UCSD-AML1 (cell line): Measurements from ENCODE around the gene LBH.
A peak's percentile ranks its signal among the peaks of the same experiment; 100 is the strongest.

Source experiments
- DNase-seq: peaks from one replicate; lab custom pipeline; 2025; ENCODE audit not compliant: unreplicated experiment; lab: John Stamatoyannopoulos, UW

LBH gene

DNA sequence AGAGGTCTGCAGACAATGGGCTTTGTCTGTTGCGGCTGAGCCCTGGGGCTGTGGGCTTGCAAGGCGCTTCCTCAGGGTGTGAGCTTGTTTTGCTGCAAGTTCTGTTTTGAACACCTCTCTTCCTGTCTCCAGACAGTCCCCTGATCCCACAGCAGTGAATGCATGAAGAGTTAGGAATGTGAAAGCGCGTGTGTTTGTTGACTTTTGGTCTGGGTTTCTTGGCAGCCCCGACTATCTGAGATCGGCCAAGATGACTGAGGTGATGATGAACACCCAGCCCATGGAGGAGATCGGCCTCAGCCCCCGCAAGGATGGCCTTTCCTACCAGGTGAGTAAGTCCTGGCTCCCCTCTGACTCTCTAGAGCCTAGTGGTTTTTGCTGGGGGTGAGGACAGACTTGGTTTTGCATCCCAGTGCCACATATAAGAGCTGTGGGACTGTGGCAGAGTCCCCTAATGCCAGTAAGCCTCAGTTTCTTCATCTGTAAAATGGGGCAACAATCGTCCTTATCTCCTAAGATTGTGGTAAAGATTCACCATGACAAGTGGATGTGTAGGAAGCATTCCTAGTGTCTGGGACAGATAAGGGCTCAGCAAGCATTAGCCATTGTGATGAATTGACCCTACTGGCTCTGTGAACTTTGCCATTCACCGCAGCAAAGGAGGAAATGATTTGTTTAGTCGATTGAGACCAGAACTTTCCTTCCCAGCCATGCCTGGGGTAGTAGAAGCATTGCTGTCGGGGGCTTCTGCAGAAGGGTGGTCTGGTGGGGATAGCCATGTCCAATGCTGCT lies 3.0 kb downstream of the LBH start:
- DNase-seq = no peak

DNA sequence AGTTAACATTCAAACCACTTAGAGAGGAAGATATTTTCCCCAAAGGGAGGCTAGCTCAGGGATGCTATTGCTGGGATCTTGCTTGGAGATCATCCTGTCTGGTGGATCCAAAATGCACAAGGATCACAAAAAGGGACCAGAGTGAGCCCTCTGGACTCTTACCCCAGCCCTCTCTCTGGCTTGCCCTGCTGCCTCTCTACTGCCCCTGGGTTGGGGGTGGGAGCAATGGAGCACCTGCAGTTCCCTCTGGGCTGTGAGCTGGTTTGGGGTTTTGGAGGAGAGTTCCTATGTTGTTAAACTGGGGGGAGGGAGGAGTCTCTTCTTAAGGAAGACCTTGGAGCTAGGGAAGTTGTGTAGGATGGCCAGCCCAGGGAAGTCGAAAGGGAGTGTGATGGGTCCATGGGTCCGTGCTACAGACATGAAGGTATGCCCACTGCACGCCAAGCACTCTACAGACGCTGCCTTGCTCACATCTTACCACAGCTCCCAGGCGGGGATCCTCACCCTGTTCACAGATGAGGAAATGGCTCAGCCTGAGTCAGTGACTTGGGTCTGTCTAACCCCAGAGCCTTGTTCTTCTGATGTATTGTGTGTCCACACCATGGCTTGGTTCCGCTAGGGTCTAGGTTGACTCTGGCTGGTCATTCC lies 3.8 kb downstream of the LBH start:
- no peak for DNase-seq

DNA sequence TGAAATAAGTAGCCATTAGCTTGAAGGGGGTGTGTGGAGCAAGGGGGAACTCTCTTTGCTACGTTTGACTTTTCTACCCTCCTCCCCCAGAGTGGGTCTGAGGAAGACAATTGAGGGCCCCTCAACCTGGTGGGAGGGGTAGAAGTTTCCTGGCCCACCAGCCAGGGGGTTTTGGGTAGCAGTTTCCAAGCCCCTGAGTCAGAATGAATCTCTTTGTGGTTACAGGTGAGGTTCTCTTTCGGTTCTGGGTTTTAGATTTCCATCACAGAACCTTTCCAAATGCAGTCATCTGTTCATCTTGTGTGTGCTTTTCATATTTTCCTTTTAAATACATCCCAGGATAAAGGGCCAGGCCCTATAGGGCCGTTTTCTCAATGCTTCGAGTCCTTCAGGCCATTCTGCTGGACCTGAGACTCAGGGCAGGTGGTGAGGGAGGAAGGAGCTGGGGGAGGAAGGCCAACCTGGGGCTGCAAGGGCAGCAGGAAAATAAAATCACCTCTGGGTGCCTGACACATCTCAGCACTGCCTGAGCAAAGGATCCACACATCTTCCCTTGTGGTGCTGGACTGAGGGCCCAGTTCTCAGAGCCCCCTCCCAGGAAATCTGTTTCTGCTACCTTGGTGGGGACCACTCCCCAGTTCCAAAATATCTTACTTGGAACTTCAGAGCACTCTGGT lies 4.7 kb downstream of the LBH start:
- no peak for DNase-seq

DNA sequence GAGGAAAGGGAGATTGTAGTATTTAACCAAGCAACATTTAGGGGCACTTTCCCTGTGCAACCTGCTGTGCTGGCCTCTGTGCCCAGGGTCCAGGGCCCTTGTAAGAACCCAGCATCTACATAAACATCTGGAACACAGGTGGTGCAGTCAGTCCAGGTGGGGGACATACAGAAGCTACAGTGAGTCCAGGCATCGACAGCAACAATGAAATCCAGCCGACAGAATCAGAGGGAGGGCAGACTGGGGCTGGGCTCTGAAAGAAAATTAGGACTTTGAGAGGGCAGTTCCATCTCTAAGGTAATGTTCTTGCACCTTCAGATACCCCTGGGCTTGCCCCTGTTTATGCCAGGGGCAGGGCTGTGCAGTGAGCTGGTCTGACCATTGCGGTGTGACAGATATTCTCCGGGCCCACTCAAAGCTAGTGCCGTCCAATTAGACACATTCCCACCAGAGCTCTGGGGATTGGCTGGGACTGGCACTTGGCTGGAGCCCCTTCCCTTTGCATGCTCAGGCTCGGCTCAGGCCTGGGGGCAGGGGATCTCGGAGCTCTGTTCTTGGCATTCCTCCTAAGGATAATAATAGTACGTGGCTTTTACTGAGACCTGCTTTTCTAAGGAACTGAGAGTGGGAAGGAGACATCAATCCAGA lies 5.4 kb downstream of the LBH start:
- DNase-seq = no peak

DNA sequence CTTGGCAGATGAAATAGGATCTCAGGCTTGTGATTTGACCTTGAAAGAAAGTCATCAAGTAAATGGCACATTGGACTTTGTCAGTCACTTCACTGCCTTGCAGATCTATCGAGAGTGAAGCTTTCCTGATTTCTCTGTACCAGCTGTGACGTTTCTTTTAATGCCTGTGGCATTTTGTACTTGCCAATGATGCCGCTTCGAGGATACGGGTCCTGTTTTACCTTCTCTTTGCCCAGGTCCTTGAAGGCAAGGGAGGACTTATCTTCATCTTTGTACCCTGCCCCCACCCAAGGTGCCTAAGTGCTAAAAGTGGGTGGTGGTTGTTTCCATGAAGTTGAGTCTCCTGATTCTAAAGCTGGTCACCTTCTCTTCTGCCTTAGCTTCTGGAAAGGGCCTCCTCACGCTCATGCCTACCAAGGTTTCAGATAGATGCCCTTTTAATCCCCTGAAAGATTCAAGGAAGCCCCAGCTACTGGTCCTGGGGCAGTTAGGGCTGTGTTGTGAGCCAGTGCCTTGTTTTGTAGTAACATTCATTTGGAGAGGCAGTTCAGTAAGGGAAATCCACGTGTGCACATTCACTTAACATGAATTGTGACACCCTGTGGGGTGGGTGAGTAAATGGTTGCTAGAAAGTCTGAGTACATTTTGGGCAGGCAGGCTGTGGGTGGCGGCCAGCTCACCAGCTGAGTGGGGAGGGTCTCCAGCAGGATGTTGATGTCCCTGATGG lies 6.1 kb downstream of the LBH start:
- DNase-seq = no peak

DNA sequence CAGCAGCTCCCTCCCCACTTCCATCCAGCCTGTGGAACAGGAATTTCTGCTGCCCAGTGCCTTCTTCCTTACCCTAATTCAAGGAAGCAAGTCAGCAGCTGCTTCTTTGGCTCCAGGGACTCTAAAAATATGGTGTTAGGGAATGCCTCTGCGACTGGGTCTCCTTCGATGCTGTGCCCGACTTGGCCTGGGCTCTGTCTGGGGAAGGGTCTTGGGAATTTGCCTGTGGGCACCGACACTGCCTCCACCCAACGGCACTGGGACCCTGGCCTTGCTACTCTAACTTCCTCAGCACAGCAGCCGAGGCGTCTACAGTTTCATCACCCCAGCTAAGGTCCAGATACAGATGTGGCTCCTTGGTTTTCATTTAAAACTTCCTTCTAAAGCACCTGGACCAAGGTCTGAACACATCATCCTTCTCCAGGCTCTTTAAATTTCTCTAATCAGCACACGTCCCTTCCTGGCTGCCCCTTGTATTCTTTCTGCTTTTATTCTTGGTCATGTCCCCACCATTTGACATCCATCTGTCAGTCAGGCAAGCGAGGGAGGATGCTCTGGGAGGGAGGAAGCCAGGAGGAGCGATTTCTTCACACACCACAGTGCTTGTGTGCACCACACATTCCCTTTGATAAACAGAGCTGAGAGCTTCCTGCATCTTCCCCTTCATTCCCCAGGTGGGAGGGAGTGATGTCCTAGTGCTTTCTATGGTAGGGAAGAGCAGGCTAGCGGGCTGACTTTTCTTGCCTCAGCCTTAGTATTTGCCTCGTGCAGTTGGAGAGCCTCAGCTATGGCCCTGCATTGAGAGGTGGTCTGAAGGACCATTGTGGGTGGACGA lies 6.8 kb downstream of the LBH start:
- DNase-seq = no peak

DNA sequence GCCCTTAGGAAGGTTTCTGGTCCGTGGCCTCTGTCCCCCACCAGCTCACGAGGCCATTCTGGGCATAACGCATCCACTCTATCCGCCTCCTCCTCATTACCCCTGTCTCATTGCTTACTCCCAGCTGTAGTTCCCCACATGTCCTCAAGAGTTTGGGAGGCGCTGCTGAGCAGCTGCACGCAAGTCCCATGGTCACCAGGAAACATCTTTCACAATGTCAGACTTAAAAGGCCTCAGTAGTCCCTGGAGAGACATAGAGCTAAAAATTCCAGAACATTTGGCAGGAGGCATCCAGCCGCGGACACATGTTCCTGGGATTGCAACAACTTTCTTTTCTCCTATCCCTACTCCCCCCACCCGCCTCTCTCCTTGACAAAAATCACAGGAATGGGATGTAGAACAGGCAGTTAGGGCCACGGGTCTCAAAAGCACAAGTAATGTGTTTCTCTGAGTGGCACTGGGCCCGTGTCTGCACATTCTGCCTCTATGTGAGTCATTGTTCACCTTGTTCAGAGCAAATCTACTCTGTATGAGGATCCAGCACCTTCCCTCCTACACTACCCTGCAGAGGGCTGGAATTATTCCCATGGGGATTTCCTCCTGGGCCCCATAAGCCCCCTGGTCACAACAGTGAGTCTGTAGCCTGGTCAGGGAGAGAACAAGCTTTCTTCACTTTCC lies 8.1 kb downstream of the LBH start:
- peak; percentile 70 for DNase-seq

DNA sequence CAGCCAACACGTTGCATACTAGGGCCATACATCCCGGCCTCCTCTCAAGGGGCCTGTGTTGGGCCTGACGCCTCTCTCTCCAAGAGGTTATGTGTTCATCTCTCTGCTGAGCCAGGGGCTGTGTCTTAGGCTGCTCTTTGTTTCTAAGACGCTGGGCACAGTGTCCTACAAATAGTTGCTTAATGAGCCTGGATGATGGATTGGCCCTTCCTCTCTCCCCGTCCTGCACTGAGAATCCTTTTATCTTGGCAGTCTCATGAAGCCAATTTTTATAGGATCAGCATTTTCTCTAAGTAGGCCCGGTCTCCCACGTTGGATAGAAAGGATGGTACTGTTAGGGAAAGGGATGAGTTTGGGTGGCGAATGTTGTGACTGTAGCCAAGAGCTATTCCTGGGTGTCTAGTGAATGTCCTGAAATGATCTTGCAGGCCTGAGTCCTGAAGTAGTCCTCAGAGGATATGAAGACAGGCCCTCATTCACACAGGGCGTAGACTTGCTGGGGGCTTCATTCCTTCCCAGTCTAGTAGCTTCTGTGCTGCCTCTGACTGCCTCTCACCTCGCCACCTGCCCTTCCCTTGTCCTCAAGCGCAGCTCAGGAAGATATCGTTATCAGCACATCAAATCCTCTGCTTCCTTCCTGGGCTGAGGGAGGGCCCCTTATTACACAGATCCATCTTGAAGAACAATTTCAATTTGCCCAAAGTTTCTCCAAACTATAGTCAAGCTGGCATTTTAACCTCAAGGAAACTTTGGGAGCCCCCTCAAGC lies 8.8 kb downstream of the LBH start:
- no peak for DNase-seq

DNA sequence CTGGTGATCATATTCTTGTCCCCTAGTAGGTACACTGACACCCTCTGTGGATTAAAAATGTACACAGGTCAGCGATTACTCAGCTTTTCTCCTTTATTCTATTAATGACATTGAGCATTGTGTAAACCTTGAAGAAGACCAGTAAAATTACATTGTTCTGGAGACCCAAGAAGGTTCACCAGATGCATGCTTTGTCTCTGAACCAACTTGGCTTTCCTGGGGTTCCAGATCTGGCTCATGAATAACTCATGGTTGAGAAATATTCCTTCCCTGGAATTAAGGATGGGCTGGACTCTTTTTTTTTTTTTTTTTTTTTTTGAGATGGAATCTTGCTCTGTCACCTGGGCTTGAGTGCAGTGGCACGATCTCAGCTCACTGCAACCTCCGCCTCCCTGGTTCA lies 11.9 kb downstream of the LBH start:
- no peak for DNase-seq

DNA sequence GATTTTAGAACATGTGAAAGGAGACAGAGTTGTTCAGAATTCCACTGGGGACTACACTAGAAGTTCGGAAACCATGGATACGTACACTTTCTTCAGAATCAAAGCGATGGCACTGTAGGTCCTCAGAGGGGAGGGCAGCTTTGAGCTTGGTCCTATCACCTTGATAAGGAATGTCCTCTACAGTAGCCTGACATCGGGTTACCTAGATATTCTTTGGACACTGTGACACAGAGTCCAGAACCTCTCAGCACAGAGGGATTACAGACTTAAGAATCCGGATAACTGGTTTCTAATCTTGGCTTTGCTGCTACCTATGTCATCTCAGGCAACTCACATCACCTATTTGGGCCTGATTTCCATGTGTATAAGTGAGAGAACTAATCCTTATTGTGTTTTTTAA lies 14.0 kb downstream of the LBH start:
- DNase-seq = no peak

DNA sequence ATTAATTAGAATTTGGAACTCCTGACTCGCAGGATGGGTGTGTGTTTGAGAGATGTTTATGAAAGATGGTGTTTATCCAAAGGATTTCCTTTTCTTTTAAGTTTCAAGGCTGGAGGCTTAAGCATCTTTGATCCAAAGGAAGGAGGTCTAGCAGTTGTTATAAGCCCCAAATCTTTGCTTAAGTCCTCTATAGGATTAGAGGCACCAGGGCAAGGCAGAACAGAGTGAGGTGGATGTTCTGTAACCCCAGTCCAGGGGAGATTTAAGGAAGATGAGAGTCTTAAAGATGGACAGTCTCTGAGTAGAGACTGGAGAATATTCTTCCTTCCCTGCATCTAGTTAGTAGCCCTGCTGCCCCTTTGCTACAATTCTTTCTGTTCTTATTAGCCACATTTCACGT lies 17.5 kb downstream of the LBH start:
- DNase-seq = no peak

DNA sequence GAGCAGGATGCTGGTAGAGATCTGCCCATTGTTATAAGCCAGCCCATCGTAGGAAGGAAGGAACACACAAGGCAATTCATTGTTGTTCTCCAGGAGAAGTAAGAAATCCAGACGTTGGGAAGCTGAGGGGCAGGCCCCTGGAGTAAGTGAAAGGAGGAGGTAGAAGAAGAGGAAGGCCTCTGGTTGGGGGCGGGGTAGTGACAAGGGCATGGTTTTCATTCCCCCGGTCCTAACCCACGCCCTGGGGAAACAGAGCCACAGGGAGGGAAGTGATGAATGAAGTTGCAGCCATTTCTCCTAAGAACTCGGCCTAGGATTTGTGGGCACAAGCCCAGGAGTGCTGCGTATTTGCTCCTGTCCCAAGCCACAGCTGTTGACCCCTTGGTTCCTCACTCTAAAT lies 18.0 kb downstream of the LBH start:
- no peak for DNase-seq

DNA sequence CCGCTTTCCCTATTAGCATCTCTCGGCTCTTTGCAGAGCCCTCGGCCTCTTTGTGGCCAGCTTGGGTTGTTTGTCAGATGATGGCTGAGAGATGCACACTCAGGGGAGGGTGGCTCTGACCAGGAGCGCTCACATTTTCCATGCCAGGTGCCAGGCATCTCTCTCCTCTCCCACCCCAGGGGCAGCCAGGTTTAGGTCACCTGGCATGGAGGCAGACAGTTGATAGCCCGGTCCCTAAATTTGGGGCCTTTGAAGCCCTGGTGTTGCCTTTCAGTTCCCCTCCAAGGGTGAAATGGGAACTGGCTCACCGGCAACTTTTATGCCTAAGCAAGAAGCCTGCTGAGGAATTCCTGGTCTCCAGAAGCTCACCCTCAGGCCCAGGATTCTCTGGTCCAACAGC lies 19.1 kb downstream of the LBH start:
- no peak for DNase-seq

DNA sequence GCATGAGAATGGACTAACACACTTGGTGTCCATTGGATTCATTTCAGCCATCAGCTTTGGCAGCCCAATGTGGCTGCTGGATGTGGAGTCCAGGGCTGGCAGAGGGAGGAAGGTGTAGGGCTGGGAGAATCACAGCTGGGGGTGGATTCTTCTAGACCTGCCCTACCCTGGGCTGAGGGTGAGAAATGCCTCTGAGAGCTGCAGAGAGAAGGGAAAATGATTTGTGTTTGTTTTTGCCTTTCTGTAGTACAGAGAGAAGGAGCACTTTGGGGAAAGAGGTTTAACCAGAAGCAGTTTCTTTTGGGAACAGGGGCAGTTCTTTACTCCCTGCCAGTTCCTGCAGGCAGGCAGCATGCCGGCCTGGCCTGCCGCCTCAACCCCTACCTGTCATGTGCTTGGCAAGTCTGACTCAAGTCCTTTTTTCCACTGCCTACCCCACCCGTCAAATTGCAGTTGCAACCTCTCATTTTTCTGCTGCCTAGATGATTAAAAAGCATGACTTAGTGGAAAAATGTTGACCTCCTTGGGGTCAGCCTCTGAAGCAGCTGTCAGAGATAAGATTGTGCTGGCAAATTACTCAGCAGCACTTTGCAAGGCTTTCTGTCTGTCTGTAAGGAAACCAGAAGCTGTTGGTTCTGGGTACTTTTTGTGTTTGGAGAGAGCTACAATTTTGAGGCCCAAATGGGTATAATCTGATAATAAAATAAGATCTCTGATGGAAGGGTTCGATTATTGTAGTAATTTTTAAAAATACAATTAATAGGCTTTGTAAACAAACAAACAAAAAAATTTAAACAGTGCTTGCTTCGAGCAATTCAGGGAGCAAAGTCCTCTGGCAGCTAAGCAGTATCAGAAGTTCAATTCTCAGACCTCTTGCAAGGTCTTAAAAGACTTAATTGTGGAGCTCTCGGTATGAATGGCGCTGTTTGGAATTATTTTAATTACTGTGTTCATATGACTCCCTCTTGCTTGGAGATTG lies 21.7 kb downstream of the LBH start:
- peak; percentile 72 for DNase-seq

DNA sequence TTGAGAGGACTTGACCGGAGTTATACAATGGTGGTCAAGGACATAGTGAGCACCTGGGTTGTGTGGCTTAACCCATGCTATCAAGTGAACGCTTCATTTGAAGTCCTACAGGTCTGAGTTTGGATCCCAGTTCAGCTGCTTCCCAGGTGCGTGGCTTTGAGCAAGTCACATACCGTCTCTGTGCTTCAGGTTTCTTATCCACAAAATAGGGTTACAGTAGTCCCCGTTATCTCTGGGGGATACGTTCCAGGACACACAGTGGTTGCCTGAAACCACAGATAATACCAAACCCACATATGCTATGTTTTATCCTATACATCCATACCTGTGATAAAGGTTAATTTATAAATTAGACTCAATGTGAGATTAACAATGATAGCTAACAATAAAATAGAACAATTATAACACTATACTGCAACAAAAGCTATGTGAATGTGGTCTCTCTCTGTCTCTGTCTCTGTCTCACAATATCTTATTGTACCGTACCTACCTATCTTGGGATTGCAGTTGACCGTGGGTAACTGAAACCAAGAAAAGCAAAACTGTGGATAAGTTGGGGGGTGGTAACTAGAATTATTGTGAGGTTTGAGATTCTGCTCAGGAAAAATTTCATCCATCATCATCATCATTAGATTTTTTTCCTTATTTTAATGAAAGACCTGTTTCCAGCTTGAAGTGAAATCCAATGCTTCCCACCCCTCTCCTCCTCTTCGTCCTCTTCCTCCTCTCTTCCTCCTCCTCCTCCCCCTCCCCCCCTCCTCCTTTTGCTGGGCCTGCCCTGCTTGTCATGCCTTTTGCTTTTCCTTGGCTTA lies 22.7 kb downstream of the LBH start:
- DNase-seq = no peak

DNA sequence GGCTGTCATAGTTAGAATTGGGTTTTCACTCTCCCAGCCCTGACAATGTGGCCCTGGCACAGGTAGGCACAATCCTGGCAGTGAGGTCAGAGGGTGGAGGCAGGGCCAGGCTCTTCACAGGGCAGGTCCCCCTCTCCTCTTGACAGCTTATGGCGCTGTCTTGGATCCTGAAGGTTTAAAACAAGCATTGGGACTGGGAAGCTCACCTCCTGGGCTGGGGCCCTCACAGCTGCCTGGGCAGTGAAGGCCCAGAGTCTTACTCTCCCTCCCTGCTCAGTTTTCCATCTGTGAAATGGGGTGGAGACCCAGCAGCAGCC lies 23.3 kb downstream of the LBH start:
- DNase-seq = no peak

DNA sequence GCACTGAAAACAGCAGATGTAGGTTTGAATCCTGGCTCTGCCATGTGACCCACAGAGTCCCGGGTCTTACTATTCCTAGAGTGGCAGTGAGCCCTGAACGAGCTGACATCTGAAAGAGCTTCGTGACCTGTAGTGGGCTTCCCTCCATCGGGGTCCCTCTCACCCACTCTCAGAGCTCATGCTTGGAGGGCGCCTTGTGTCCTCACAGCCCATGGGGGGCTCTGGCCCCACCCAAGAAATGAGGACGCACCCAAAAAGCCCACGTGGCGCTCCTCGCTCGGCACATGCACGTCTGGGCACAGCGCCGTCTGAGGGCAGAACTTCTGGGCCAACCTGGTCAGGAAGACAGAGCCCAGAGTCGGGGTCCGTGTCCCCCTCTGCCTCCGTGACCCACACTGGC lies 23.7 kb downstream of the LBH start:
- no peak for DNase-seq
